DMS 273 treated with DMSO at 0.1 percent for 48 hours (cell line): ENCODE results near the gene RBM19.

ENCODE experiments used
- DNase-seq: peaks from one replicate; lab custom pipeline; 2025; lab: John Stamatoyannopoulos, UW

Gene RBM19

GRCh38 chr12:113803759-113804140 lies 162.4 kb downstream of the RBM19 start:
- DNase-seq, result no peak

DNA sequence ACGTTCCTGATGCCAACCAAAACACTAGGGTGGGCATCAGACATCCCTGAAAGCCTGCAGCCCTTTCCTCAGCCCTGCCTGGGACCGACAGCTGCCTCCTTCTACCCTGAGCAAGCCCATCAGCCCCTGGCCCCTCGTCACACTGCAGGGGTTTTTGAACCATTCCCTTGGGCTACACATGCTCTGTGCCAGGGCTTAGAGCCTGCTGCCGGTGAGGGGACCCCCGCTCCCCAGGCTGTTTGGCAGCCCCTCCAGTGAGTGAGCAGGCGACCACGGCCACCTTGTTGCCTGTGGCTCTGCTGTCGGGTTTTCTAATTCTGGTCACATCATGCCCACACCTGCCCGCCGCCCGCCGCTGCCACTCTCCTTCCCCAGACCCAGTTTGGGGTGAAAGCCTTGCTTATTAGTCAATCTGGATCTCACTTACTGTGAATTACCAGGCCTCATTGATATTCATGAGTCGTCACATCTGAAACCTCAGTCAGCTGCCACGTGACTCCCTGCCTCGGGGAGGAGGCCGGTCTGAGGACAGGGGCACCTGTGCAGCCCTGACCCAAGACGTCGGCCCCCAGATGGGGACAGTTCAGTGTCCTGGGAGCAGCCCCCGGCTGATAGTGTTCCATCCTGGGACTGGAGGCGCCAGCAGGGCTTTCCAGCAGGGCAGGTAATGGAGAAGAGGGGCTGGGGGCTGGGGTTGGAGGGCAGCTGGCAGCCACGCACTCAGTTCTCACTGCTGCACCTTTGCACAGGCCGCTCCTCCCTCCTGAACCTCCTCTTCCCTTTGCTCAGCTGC lies 163.0 kb downstream of the RBM19 start:
- DNase-seq, result no peak

- DNase-seq, result no peak
Observed at GRCh38 chr12:113802000-113802749, 163.9 kb downstream of the RBM19 start.

GRCh38 chr12:113800201-113800600 lies 165.9 kb downstream of the RBM19 start:
- no peak for DNase-seq

DNA sequence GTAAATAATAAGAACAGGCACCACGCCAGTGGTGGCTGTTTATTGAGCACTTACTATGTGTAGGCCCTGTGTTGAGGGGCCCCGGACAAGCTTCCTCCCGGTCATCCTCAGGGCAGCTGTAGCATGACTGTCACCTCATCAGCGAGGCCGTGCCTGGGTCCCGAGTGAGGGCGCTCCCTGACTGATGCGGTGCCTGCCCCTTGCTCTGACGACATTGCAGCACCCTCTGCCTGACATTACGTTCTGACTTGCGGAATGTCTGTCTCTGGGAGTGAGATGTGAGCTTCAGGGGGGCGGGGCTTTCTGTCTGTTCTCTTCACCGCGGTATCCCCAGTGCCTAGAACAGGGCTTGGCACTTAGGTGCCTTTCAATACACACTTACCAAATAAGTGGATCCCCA lies 167.6 kb downstream of the RBM19 start:
- no peak for DNase-seq

DNA sequence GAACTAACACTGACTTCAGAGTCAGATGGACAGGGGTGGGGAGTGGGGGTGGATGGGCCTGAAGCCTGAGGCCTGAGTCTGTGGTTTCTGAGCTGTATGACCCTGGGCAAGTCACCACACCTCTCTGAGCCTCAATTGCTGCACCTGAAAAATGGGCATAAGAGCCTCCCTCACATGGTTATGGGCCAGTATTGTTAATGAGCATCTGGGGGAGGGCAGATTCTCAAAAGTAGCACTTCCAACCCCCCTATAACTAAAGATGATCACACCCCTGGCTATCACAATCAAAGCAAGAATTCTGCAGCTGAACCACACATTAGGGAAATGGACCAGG lies 168.6 kb downstream of the RBM19 start:
- no peak for DNase-seq

DNA sequence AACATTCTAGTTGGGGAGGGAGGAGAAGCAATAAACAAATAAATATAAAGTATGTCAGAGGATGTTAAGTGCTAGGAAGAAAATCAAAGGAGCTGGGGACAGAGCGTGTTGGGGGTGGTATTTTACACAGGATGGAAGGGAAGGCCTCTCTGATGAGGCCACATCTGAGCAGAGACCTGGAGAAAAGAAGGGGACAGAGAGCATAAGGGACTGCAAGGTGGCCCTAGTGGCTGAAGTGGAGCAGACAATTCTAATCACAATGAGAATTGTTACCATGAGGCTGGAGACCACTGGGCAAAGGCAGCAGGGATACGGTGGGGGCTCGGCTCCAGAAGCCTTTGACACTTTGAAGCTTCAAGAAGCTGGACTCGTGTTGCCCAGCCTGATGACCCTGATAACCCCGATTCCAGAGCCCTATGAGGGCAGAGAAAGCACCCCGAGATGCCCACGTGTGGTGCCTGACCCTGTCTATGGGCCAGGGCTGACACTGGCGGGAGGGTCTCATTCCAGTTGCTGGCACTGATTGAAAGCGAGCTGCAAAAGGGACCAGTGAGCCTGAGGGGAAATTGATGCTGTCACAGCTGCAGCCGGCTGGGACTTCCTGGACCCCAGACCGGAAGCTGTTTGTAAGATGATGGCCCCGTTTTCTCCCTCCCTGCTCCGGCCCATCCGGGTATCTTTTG lies 169.1 kb downstream of the RBM19 start:
- no peak for DNase-seq

DNA sequence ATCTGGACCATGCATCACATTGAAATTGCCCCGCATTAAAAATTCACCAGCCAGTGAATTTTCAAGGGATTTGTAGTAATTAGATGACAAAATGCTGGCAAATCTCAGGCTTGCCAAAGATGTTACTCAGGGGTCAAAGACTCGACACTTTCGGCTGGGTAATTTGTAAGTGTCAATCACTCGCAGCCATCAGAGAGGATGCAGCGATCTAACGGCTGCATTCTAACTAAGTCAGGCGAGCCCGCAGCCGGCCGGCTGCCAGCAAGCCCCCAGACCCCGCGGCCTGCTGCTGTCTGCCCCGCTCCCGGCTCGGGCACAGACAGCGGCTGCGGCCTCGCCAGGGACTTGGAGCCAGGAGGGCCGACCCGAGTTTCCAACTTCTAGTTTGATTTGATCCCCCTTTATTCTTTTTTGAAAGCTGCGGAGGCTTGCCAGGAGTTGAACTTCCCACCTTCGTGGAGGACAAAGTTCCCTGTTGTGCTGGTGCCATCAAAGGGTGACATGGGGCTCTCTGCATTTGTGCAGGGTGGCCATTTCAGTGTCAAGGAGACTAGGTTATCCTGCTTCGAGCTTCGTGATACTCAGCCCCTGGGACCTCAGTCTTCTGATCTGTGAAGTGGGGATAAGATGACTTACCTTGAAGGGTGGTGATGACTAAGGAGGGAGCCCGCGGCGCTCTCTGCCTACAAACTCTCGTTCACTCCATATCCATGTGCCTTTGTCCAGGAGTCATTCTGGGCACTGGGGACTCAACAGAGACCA lies 169.9 kb downstream of the RBM19 start:
- no peak for DNase-seq

DNA sequence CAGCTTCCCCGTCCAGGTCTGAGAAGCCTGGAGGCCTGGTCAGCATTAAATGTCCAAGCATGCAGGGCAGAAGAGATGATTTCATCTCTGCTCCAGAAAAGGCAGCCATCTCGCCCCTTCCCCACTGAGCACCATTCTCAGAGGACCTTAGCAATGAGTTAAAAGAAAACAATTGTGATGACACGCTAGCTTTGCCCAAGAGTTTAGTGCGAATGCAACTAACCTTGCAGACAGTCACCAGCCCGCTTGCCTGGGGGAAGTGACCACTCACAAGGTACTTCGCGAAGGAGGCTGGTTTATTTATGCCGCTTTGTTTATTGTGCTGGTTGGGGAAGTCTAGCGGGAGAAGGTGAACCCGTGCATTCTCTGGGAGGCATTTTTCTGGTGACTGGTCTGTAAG lies 170.7 kb downstream of the RBM19 start:
- DNase-seq, result no peak

DNA sequence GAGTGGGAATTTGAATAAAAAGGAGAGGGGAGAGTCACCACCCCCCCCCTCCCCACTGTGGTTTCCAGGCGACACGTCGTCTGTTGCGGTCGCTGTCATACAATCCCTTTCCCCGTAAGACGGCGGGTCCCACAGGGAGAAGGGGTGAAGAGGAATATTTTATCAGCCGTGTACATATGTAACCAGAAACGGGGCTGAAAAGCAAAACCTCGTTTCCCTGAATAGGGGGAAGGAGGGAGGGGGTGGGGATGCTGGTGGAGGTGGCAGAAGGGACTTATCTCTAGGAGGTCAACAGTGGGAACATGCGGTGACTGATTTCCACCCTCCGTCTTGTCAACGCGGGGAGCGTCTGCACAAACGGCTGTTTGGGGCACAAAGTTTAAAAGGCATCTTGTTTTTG lies 171.4 kb downstream of the RBM19 start:
- no peak for DNase-seq

DNA sequence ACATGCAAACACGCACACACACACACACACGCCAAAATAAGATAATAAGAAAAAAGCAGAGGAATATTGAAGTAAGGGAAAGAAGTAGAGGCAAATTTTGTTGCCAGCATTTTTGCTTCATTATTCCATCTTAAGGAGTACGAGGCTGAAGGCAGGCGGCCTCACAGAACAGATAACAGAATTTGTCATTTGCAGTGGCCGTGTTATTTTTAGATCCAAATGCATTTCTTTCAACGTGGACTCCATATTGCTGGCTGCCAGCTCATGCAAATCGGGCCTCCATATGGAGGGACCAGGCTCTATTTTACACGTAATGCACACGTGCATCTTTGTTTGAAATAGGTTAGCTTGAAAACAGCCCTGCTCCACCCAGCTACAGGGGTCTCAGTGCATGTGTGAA lies 172.9 kb downstream of the RBM19 start:
- no peak for DNase-seq

GRCh38 chr12:113792450-113792849 lies 173.7 kb downstream of the RBM19 start:
- DNase-seq, result no peak

DNA sequence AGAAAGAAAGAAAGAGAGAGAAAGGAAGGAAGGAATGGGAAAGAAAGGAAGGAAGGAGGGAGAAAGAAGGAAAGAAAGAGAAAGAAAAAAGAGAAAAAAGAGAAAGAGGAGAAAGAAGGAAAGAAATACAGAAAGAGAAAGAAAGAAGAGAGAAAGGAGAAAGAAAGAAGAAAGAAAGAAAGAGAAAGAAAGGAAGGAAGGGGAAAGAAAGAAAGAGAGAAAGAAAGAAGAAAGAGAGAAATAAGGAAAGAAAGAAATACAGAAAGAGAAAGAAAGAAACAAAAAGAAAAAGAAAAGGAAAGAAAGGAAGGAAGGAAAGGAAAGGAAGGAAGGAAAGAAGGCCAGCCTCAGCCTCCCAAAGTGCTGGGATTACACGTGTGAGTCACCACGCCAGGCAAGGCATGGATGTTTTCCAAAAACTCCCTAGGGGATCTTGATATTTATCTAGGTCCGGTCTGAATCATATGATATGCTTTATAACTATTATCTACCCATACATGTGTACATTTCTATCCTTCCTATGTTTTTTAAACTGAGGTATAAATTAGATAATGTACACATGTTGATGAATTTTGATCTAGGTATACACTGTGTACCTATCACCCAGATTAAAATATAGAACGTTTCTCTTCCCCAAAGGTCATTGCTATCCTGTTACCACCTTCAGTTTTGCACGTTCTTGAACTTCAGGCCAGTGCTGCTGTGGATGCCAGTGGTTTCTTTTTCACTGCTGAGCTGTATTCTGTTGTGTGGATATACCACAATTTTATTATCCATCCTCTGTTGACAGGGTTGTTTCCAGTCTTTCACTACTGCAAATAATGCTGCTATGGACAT lies 177.9 kb downstream of the RBM19 start:
- no peak for DNase-seq

GRCh38 chr12:113786107-113786506 lies 180.0 kb downstream of the RBM19 start:
- no peak for DNase-seq

DNA sequence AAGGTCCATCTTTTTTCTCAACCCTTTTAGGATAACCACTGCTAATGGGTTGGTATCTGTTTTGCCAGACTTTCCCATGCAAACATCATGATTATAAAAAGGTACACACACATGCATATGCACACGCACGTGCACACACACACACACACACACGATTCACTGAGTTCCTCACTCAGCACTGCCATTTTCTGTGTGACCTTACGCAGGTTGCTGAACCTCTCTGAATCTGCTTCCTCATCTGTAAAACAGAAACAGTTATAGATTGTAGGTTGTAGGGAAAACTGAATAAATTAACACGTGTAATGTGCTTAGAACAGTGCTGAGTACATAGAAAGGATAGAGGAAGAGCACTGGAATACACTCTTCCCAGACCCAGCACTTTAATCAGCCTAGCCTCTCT lies 182.3 kb downstream of the RBM19 start:
- no peak for DNase-seq

GRCh38 chr12:113782873-113783272 lies 183.3 kb downstream of the RBM19 start:
- DNase-seq, result no peak

DNA sequence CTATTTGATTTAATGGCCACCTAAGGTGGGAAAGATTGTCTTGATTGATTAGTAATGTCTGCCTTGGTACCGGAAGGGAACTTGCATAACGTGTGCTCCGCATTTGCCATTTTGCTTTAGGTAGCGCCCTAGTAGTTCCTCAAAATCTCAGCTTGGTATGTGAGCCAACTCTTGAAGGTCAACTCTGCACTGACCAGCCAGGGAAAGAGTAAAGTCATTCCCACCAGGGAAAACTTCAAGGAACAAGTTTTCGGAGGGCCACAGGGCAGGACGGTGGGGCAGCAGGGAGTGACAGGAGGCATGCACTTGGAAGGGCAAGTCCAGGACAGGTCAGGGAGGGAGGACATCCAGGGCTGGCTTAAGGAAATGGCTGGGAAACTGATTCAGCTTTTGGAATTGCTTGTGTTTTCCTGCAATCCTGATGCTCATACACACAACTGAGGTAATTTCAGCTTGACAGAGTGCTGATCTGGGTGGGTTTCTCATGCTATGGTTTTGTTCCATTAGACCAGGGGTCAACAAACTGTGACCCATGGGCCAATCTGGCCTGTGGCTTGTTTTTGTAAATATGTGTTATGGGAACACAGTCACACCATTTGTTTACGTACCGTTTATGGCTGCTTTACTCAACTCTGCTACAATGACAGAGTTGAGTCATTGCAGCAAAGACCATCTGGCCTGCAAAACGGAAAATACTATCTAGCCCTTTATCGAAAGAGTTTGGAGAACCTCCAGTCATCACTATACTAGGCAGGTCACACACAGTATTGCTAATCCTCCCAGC lies 184.5 kb downstream of the RBM19 start:
- no peak for DNase-seq

DNA sequence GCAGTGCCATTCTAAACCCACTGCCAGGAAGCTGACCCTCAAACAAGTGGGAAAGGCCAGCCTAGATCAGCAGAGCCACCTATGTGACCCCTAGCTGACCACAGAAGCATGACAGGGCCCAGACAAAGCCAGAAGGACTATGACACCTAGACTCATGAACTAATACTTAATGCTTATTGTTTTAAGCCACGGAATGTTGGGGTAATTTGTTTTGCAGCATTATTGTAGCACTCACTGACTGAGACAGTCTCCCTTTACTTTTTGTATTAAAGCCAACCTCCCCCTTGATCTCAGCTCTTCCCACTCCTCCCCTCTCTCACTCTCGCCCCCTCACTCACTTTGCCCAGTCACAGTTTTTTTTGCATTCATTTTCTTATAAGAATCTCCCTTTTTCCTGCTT lies 186.4 kb downstream of the RBM19 start:
- no peak for DNase-seq

- DNase-seq, result no peak
Observed at GRCh38 chr12:113778432-113779132, 187.5 kb downstream of the RBM19 start.

DNA sequence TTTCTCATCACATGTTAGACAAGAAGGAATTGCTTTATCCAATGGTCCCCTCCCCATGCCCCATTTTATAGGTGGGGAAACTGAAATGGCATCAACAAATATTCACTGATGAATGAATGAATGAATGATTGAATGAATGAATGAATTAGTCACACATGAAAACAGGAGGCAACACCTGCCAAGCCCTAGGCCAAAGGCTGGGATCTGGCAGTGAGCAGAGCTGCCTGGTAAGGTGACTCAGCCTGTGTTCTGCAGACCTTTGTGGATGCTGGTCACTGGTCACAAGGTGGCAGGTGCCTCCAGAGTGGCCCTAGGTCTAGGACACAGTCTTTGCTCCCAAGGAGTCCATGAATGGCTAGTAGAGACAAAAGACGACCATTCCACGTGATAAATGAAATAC lies 188.4 kb downstream of the RBM19 start:
- no peak for DNase-seq
